ENCODE measurements around the gene DDX25. TPM values are rescaled to one million over a fixed set of nuclear protein-coding genes. Genes with fewer than 3 reads are reported as not detected.
"Not testable (repeated sequence)": the region's sequence is repeated elsewhere in the genome, so short reads cannot be mapped to it uniquely, and the experiment has no call there.

Gene DDX25
- 1 to 10 TPM; 3.1 to 6.9 (median 5.8) TPM for polyA plus RNA-seq (ENCODE audit: insufficient read length in 4 of 4)

- peak in 1 of 4 donors; percentile 15 for DNase-seq (ENCODE audit: low read depth in 4 of 4, low spot score in 2 of 4)
These were observed at the start of gene DDX25 for GRCh38 chr11:125903711-125904659. TSS of gene DDX25 (plus strand) at chr11:125904508. CDS start at chr11:125904518, 10 bp downstream.

- not testable (repeated sequence) for DNase-seq (ENCODE audit: low read depth in 4 of 4, low spot score in 2 of 4)
These were observed 46.6 kb upstream of the DDX25 start for GRCh38 chr11:125857670-125858069.

GRCh38 chr11:125862786-125863185 is 41.5 kb upstream of the DDX25 start:
- not testable (repeated sequence) for DNase-seq (ENCODE audit: low read depth in 4 of 4, low spot score in 2 of 4)

GRCh38 chr11:125865354-125865753 is 39.0 kb upstream of the DDX25 start:
- not testable (repeated sequence) for DNase-seq (ENCODE audit: low read depth in 4 of 4, low spot score in 2 of 4)

- no peak for DNase-seq (ENCODE audit: low read depth in 4 of 4, low spot score in 2 of 4)
These were observed 34.8 kb upstream of the DDX25 start for GRCh38 chr11:125869521-125869920.

- DNase-seq (ENCODE audit: low read depth in 4 of 4, low spot score in 2 of 4): no peak
These were observed 32.7 kb upstream of the DDX25 start for GRCh38 chr11:125871391-125872137.

GRCh38 chr11:125872138-125872491 is 32.2 kb upstream of the DDX25 start:
- no peak for DNase-seq (ENCODE audit: low read depth in 4 of 4, low spot score in 2 of 4)

- no peak for DNase-seq (ENCODE audit: low read depth in 4 of 4, low spot score in 2 of 4)
These were observed 30.3 kb upstream of the DDX25 start for GRCh38 chr11:125873881-125874555.

- peak; percentile 20 to 65 (median 36) for DNase-seq (ENCODE audit: low read depth in 4 of 4, low spot score in 2 of 4)
These were observed 29.7 kb upstream of the DDX25 start for GRCh38 chr11:125874556-125875124.

GRCh38 chr11:125881291-125881690 is 23.0 kb upstream of the DDX25 start:
- DNase-seq (ENCODE audit: low read depth in 4 of 4, low spot score in 2 of 4): no peak

- DNase-seq (ENCODE audit: low read depth in 4 of 4, low spot score in 2 of 4): no peak
These were observed 20.9 kb upstream of the DDX25 start for GRCh38 chr11:125883375-125883774.

- DNase-seq (ENCODE audit: low read depth in 4 of 4, low spot score in 2 of 4): peak in 1 of 4 donors; percentile 25
These were observed 17.3 kb upstream of the DDX25 start for GRCh38 chr11:125886997-125887372.

- peak; percentile 84 to 91 (median 88) for DNase-seq (ENCODE audit: low read depth in 4 of 4, low spot score in 2 of 4)
These were observed 16.7 kb upstream of the DDX25 start, which contains the start of gene HYLS1 for GRCh38 chr11:125887373-125888324. TSS of gene HYLS1 (plus strand) at chr11:125887668. CDS start at chr11:125899369, 11,701 bp downstream.

GRCh38 chr11:125890447-125891100 is 13.7 kb upstream of the DDX25 start:
- DNase-seq (ENCODE audit: low read depth in 4 of 4, low spot score in 2 of 4): no peak

GRCh38 chr11:125892071-125892470 is 12.2 kb upstream of the DDX25 start:
- DNase-seq (ENCODE audit: low read depth in 4 of 4, low spot score in 2 of 4): no peak

GRCh38 chr11:125892994-125893393 is 11.3 kb upstream of the DDX25 start:
- no peak for DNase-seq (ENCODE audit: low read depth in 4 of 4, low spot score in 2 of 4)

- no peak for DNase-seq (ENCODE audit: low read depth in 4 of 4, low spot score in 2 of 4)
These were observed 2.4 kb upstream of the DDX25 start for GRCh38 chr11:125901872-125902271.

GRCh38 chr11:125902277-125902926 is 1.9 kb upstream of the DDX25 start:
- DNase-seq (ENCODE audit: low read depth in 4 of 4, low spot score in 2 of 4): no peak

Measured in left renal cortex interstitium (tissue), 4 donors.